NOMO-1 treated with DMSO at 0.1 percent for 48 hours (cell line): ENCODE data around the gene PREX1.

ENCODE experiments used
- DNase-seq: peaks from one replicate; lab custom pipeline; 2025; ENCODE audit not compliant: unreplicated experiment; lab: John Stamatoyannopoulos, UW

PREX1 gene

DNA sequence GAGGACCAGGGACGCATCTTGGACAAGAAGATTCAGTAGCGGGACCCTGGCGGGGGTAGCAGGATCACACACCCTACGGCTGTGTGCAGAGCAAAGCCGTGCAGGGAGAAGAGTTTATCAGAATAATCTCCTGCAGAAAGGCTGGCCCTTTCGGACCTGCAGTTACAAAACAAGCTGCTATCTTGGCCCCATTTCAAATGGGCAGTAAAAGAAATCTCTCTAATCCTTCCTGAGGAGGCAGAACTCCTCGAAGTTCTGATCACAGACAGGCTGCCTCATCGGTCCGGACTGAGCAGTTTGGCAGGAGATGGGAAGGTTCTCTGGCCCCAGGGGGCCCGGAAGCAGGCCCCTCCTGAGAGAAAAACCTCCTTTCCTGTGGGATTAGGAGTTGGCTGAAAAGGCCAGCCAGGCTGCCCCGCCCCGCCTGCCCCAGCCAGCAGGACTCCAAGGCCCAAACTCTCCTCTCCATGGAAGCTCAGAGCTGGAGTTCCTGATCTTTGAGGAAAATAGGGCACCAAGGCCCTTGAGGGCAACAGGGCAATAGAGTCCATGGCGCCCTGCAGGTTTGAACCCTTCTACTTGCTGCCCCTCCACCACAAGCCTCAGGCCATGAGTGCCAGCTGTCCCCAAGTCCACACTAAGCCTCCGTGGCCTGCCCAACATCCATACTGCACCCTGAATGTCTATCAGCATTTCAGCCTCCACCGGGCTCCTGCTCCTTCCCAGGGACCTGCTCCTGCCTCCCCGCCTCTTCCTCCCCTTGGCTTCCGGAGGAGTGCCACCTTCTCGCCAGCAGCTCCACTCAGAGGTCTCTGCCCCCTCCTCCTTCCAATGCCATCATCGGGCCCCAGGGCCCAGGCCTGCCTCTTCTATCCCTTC is 141.3 kb downstream of the PREX1 start:
- no peak for DNase-seq

DNA sequence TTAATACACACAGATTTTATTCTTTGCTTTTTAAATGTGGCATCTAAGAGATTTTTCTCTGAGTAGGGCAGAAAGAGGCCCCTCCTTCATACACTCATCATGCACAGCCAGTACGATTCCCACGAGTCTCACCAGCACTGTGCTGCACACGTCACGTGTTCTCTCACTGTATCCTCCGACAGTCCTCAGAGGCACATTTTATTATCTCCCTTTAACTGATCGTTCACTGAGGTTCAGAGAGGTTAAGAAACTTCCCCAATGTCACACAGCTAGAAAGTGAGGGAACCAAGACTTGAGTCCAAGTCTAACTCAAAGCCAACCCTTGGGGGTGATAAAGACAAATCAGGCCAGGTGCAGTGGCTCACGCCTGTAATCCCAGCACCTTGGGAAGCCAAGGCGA is 142.5 kb downstream of the PREX1 start:
- no peak for DNase-seq

DNA sequence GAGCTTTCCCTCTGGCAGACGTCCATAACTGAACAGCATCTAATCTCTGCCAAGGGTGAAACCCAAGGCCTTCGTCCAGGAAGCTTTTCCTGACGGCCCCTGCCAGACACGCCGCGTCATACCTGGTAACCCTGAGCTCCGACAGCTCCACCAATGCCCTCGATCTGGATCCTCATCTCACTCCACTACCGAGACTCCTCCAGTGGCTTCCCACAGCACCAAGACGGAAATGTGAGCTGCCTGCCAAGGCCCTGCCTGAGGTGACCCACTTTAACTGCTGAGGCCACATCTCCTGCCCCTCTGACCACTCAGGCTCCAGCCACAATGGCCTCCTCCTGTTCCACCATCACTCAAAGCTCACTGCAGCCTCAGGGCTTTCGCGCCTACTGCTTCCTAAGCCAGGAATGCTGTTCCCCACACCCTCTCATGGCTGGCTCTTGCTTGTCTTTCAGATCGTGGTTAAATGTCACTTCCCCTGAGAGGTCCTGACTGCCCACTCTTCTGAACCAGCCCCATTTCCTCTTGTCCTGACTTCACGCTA is 143.2 kb downstream of the PREX1 start:
- no peak for DNase-seq

DNA sequence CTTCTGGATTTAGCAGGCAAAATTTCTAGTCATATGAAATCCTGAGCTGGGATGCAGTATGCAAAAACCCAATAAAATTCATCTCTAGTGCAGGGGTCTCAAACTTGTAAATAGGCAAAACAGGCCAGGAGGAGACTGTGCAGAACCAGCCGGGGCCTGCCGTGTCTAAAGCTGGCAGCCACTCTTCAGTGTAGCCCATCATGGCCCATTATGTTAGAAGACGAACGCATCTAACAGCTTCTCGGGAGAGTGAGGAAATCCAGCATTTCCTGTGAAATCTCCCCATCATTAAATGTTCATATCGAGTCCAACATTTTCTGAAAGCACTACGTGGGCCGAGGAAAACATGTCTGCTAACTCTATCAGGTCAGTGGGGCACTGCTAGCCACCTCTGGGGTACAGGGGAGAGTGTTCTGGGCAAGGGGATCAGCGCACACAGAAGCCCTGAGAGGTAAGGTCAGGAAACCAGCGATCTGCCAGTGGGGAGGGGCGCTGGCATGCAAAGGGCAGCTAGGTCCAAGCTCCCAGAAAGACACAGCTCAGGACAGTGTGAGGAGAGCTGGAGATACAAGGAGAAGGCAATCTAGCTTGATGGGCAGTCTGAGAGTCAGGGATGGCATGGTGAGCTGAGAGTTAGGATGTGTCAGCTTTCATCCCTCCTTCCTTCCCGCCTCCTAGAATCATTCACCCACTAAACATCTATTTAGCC is 144.2 kb downstream of the PREX1 start:
- no peak for DNase-seq

DNA sequence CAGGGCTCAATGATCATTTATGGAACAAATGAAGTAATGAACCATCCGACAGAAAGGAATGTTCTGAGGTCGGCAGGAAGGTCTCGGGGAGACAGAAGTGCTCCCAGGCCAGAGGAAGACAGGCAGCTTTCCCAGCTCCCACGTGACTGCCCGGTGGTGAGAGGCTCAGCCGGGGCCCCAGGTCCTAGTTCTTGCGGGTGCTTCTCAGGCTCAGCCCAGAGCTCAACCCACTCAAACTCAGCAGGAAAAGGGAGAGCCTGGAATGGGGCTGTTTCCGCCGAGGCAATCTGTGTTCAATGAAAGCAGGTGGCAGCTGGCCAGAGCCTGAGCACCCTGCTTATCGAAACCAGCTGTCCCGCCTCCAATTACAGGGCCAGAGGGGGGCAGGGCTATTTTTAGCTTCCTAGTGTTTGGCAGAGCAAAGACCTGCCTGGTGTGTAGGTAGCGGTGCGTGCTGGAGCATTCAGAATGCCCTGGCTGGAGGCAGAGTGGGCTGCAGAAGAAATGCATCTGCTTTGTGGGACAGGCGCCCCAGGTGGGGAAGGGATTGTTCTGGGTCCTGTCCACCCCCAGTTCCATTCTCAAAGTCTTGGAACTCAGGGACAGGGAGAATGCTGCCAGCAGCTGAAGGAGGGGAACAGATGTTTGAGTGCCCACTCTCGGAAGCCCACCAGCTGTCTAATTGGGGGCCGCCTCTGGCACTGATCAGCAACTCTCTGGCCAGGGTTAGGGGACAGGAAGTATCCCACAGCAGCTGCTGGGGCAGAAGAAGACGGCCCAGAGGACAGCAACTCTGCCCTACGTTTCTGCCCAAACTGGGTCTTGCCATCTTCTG is 145.1 kb downstream of the PREX1 start:
- DNase-seq, result no peak

DNA sequence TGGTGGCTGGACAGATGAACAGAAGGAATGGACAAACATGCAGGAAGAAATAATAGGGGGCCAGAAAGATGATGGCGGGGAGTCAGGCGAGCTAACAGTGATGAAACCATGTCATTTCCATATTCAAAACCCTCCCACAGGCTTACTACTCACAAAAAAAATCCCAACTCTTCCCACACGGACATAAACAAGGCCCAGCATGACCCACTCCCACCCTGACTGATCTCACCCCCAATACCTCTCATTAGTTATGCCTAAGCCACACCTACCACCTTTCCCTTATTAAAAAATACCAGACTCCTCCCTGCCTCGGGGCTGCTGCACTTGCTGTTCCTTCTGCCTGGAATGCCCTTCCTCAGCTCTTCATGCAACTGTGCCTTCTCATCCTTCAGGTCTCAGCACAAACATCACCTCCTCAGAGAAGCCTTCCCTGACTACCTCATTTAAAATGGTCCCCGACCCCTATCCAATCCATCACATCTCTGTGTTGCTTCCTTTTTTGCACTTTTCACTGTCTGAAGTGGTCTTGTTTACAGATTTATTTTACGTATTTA is 145.8 kb downstream of the PREX1 start:
- no peak for DNase-seq

DNA sequence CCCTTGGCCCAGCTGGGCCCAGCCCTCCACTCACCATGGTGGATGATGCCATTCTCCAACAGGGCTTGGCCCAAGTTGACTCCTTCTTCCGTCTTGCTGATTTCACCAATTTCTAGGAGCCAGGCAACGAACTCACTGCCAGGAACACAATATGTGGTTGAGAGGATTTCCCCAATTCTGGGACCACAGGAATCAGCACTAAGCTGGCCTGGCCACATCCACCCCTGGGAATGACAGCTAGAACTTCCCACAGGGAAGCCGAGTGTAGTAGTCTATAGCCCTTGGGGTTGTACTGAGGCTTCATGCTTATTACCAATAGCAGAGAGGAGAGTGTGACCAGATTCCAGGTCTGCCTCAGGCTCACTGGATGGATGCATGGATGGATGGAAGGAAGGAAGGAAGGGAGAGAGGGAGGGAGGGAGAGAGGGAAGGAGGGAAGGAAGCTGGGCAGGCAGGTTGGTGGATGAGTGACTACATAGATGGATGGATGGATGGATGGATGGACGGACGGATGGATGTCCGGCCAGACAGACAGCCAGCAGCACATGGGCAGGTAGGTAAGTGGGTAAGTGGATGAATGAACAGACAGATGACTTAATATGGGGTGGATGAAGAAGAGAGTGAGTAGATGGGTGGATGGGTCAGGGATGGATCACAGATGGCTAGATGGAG is 146.5 kb downstream of the PREX1 start:
- DNase-seq, result no peak

DNA sequence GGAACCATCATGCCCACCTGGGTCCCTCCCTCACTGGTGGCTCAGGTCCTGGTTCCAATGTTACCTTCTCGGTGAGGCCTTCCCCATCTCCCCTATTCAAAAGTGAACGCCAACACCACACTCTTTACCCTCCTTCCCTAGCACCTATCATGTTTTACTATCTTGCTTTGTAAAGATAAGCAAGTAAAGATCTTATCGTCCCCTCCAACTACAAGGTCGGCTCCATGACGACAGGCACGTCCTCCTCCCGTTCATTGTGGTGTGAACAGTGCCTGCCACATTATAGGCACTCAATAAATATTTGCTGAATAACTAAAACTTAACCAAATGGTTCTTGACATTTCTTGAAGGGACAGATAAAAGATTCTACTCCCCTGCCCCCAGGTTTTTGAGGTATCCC is 147.1 kb downstream of the PREX1 start:
- no peak for DNase-seq

DNA sequence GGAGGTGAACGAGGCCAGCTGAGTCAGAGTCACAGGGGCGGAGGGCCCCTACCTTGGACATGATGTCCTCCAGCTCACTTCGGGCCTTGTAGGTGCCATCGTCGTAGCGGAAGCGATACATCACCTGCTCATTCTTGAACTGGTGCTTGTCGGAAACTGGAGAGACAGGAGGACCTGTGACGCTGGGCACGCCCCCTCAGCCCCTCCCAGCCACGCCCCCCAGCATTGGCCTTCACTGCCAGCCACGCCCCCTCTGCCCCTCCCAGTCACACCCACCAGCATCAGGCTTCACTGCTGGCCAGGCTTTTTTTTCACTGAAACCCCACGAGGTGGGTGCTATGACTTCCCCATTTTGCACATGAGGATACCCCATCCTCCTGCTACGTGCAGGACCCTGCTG is 148.2 kb downstream of the PREX1 start:
- DNase-seq, result no peak

DNA sequence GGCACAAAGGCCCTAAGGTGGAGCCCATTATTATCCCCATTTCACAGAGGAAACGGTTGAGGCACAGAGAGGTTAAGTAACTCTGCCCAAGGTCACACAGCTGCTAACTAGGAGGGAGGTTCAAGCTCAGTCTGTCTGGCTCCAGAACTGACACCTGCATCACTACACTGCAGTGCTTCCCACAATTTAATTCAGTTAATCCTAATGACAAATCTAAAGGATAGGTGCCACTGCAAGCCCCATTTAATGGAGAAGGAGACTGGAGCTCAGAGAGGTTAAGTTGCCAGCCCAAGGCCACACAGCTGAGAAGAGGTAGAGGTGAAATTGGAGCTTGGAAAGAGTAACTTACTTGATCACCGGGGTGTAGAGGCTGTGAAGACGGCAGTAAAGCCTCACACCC is 148.8 kb downstream of the PREX1 start:
- DNase-seq, result no peak

DNA sequence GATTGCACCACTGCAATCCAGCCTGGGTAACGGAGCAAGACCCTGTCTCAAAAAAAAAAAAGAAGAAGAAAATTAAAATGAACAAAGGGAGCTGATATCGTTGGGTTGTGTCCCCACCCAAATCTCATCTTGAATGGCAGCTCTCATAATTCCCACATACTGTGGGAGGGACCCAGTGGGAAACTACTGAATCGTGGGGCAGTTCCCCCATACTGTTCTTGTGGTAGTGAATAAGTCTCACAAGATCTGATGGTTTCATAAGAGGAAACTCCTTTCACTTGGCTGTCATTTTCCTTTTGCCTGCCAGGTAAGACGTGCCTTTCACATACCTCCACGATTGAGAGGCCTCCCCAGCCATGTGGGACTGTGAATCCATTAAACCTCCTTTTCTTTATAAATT is 149.4 kb downstream of the PREX1 start:
- DNase-seq, result no peak

DNA sequence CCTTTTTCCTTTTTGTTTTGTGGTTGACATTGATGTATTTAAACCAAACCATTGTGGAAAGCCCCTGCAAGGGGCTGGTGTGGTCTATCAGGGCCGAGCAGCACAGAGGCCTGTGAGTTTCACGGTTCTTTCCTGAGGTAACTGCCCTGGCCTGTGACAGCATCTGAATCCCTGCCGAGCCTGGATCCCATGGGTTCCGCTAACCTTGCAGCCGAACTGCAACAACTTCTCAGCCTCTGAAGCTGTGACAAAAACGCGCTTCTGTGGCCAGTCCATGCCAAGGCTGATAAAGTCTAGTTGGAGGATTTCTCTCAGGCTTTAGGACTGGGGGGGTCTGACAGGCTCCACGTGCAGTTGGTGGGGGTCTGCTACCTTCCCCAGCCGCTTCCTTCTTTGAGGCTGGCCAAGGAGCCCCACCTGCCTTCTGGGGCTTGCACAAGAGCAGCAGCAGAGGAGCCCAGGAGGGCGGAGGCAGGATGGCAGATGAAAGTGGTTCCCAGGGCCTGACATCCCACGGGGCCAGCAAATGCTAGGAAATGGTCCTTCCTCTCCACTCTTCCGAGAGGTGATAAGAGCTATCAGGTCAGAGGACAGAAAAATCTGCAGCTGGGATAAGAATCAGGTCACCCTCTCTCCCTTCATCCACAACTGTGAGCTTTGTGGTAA is 150.9 kb downstream of the PREX1 start:
- DNase-seq, result no peak

DNA sequence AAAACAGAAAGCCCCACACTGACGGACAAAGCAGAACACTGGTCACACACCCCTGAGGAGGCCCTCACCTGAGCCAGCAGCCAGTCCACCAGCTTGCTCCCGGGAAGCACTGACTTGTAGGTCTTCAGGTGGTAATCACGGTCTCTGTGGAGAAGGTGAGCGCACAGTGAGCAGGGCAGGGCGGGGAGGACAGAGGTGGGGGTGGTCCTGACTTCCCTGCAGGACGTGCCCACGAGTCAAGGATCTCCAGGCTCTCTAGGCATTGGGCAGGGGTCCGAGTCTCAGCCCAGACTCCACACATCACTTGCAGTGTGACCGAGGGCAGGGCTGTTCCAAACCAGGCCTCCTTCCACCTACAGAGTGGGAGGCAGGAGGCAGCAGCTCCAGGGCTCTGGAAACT is 151.7 kb downstream of the PREX1 start:
- DNase-seq, result no peak

DNA sequence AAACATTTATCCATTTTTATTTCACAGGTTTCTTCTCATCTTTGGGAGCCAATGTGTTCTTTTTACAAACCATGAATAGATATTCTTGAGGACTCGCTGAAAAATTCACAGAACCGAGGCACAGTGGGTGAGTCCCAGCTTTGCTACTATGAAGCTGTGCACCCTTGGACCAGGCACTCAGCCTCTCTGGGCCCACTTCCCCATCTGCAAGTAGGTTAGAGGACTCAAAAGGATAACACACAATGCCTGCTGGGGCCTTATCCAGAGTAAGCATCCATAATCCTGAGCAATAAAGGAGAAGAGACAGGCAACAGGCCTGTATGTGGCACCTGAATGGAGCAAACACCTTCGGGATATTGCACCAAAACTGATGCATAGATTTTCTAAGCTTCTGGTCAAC is 153.3 kb downstream of the PREX1 start:
- no peak for DNase-seq

DNA sequence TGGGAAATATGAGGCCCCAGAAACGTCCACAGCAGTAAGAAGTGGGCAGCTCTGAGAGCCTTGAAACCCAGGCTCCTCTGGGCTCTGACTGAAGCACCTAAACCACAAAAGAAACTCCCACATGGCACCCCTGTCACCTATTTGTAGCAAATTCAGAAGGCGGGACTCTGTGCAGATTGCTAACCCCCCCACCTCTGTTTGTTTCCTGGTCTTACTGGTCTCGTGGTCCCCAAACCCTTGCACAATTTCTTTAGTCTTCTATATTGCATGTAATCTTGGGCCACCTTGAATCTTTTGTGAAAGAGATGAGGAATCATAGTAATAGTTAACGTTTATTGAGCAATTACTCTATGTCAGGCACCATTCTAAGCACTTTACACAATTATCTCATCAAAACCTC is 154.3 kb downstream of the PREX1 start:
- DNase-seq, result peak; percentile 75

DNA sequence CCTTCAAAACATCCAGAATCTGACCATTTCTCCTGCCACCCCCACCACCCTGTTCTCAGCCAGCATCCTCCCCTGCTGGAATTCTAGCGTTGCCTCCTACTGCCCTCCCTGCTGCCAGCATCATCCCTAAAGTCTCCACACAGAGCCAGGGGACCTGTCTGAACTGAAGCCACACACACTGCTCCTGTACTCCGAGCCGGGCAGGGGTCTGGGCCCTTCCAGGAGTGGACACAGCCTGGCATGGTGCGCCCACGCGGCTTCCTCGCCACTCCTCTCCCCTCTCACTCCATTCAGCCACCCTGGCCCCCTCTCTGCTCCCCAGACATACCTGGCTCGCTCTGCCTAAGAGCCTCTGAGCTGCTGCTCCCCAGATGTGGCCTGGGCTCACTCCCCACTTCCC is 155.5 kb downstream of the PREX1 start:
- no peak for DNase-seq

DNA sequence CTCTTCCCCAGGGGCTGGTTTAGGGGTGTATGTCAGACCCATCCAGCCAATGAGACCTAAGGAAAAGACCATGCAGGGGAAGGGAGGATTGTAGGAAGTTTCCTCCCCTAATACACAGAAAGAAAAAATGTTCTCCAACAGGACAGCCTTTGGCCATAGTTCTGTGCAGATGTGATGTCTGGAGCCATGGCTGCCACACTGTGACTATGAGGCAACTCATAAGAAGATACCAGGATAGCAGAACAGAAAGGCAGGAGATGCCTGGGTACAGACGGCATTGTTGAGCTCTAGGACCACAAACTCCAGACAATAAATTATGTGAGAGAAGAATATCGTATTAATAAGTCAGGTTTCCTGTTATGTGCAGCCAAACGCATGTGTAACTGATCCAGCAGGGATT is 156.7 kb downstream of the PREX1 start:
- DNase-seq, result no peak

DNA sequence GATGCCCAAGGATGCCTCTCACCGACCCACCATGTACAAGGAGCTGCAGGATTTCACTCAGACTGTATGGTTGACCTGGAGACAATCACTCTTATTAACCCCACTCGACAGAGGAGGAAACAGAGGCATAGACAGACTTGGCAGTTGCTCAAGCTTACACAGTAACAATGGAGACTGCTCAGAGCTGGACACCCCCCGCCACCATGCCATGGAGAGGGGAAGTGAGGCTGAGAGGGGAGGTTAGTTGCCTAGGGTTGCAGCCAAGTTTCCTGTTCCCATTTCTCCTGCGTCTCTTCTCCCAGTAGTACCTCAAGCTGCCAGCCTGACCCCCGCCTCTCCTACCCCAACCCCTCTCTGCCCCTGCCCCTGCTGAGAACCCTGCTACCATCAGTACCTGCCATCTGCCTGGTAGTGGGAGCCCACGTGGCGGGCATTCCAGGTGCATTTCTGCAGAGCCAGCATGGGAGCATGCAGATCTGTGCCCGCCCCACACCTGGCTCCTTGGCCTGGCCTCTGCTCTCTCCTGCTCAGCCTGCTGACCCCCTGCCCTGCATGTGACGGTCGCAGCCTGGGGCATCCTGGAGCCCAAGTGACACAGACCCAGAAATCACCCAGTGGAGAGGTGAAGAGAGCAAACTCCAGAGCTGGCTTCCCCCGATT is 157.7 kb downstream of the PREX1 start:
- DNase-seq, result no peak

DNA sequence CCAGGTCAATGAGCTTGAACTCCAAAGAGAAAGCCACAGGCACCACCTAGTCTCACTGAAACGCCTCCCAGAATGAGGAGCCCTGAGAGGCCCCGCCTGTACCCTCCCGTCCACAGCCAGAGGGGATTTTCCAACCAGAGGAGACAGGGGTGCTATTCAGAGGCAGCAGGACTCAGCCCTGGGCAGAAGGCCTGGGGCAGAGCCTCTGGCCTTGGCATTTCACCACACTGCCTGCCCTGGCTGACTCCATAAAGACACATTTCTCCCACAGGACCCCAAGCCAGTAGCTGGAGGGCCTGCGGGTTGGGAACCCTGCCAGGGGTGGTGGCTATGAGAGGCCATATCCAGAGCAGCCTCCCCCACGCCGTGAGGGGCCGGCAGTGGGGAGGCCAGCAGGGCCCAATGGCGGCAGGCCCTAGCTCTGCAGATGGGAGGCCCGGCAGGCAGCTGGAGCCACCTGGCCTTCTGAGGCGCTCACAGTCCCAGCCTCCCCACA is 159.3 kb downstream of the PREX1 start:
- no peak for DNase-seq
